Measurements from ENCODE around the gene PPARD. TPM values are rescaled to one million over a fixed set of nuclear protein-coding genes. Genes with fewer than 3 reads are reported as not detected.

Gene PPARD
- polyA plus RNA-seq, 2 of the 4 experiments (the other 2 are of a cell fraction) = 3.8 to 5.9 TPM

GRCh38 chr6:35351422-35351821 lies 9.1 kb downstream of the PPARD start:
- FAIRE-seq (no peak), DNase-seq (ENCODE audit: low read depth in 1 of 2, low spot score in 1 of 2) (no peak), ATAC-seq (no peak)
- H3K4me2 ChIP-seq = no peak overlapping the region
- no peak overlapping the region for H3K4me3 ChIP-seq
- 84% methylated on average over 4 of the region's 4 CpGs for WGBS (ENCODE audit: missing lambda C conversion rate)
- H3K27ac ChIP-seq = no peak overlapping the region
- CTCF ChIA-PET = interaction anchor here (1.2 to 2.6 kb wide), 3 partner anchors 9 to 98 kb away, joined by 3 to 12 read pairs (median 8); partner anchors contain the start of gene PPARD
- no peaks in the 10 kb centered on the region for H3K9me3 ChIP-seq
- H3K4me1 ChIP-seq = no peaks in the 10 kb centered on the region
- TF ChIP-seq EHMT2 (IDR thresholded peaks at IDR 0.05; ENCODE audit: low read depth) (no peak), ZSCAN20 (CRISPR knock-in tag; IDR thresholded peaks at IDR 0.05) (no peak), MAX (IDR thresholded peaks at IDR 0.05) (no peak), CHD2 (IDR thresholded peaks at IDR 0.05; ENCODE audit: low read length, partially characterized antibody) (no peak), BCL3 (IDR thresholded peaks at IDR 0.05) (no peak), ZNF302 (CRISPR knock-in tag; IDR thresholded peaks at IDR 0.05) (no peak), JUN (IDR thresholded peaks at IDR 0.05) (no peak), CHD4 (IDR thresholded peaks at IDR 0.05; ENCODE audit: borderline replicate concordance) (no peak), HOXA7 (CRISPR knock-in tag; IDR thresholded peaks at IDR 0.05) (no peak), TFCP2L1 (CRISPR knock-in tag; IDR thresholded peaks at IDR 0.05) (no peak), FOSL2 (IDR thresholded peaks at IDR 0.05) (no peak), FOSL2 (CRISPR knock-in tag; IDR thresholded peaks at IDR 0.05) (no peak), KDM1A (IDR thresholded peaks at IDR 0.05; ENCODE audit: low read depth) (no peak), ZC3H11A (IDR thresholded peaks at IDR 0.05) (no peak), EHF (CRISPR knock-in tag; IDR thresholded peaks at IDR 0.05) (no peak), ELK1 (IDR thresholded peaks at IDR 0.05; ENCODE audit: low read depth, low read length) (no peak), EP300 (IDR thresholded peaks at IDR 0.05) (no peak)
- POLR2A ChIA-PET = no interaction called here

GRCh38 chr6:35352735-35353134 lies 10.4 kb downstream of the PPARD start:
- no peaks in the 10 kb centered on the region for H3K4me1 ChIP-seq
- TF ChIP-seq RCOR1 (IDR thresholded peaks at IDR 0.05; ENCODE audit: low read depth, low read length) (no peak), EHF (CRISPR knock-in tag; IDR thresholded peaks at IDR 0.05) (no peak), POLR2AphosphoS2 (conservative IDR thresholded peaks at IDR 0.05; ENCODE audit: low read length) (no peak), MAX (IDR thresholded peaks at IDR 0.05) (no peak), ZC3H11A (IDR thresholded peaks at IDR 0.05) (no peak), MAFK (IDR thresholded peaks at IDR 0.05; ENCODE audit: partially characterized antibody) (no peak), HOXB13 (CRISPR knock-in tag; IDR thresholded peaks at IDR 0.05; ENCODE audit: low read depth) (no peak), FOSL2 (IDR thresholded peaks at IDR 0.05) (no peak), FOSL2 (CRISPR knock-in tag; IDR thresholded peaks at IDR 0.05) (no peak), CEBPB (IDR thresholded peaks at IDR 0.05) (no peak)
- FAIRE-seq (no peak), DNase-seq (ENCODE audit: low read depth in 1 of 2, low spot score in 1 of 2) (no peak), ATAC-seq (no peak)
- CTCF ChIA-PET = interaction anchor here (2.6 kb wide), 1 partner anchor 11 kb away, joined by 12 read pairs; the partner anchor contains the start of gene PPARD
- 100% methylated on average over 2 of the region's 2 CpGs for WGBS (ENCODE audit: missing lambda C conversion rate)
- no peak overlapping the region for H3K4me3 ChIP-seq
- no peak overlapping the region for H3K27ac ChIP-seq
- POLR2A ChIA-PET = no interaction called here
- no peak overlapping the region for H3K4me2 ChIP-seq
- no peaks in the 10 kb centered on the region for H3K9me3 ChIP-seq
